C4-2B (cell line): ENCODE results near the gene TRAPPC2B.

Experiments
- H3K27ac ChIP-seq: fragments of 450-650 bp; 2 replicates; pipeline ENCODE4 v1.5.1; 2017
- CTCF ChIP-seq: fragments of 450-650 bp; conservative IDR thresholded peaks from 2 replicates; pipeline ENCODE4 v1.5.1; 2017; ENCODE audit warnings: mild to moderate bottlenecking
- ZFX ChIP-seq: fragments of 450-650 bp; IDR thresholded peaks from 2 replicates; pipeline ENCODE4 v1.6.1; 2017

TRAPPC2B gene

GRCh38 chr19:57389730-57390598 lies 26.6 kb downstream of the TRAPPC2B start, which contains the start of gene ZNF548:
ZNF548 (plus strand) TSS chr19:57389854; CDS start chr19:57390100, 246 bp downstream.
- H3K27ac ChIP-seq, result peak within 1 kb of the TSS; percentile 80

GRCh38 chr19:57395710-57396109 lies 32.4 kb downstream of the TRAPPC2B start:
- no peak overlapping the region for H3K27ac ChIP-seq
- TF ChIP-seq CTCF, result no peak
- no peak for TF ChIP-seq ZFX

More at GRCh38 chr19:57389730-57390598, 26.6 kb downstream of the TRAPPC2B start, which contains the start of gene ZNF548:
- TF ChIP-seq CTCF, result no peak; the same call in 1 of the 2 replicates
- TF ChIP-seq ZFX, result peak; percentile 45

GRCh38 chr19:57398868-57399267 lies 35.5 kb downstream of the TRAPPC2B start:
- no peak overlapping the region for H3K27ac ChIP-seq
- TF ChIP-seq ZFX (no peak), CTCF (no peak)

GRCh38 chr19:57403737-57404563 lies 40.6 kb downstream of the TRAPPC2B start:
- H3K27ac ChIP-seq, result no peak overlapping the region
- no peak for TF ChIP-seq ZFX
- TF ChIP-seq CTCF, result no peak

- TF ChIP-seq ZFX (no peak), CTCF (peak; percentile 81)
- H3K27ac ChIP-seq, result no peak overlapping the region
Measured at GRCh38 chr19:57406516-57407123, 43.3 kb downstream of the TRAPPC2B start.

GRCh38 chr19:57410877-57411671 lies 47.7 kb downstream of the TRAPPC2B start, which contains the start of gene ZNF17:
ZNF17 (plus strand) TSS chr19:57411161; CDS start chr19:57413616, 2,455 bp downstream.
- H3K27ac ChIP-seq, result peak within 1 kb of the TSS; percentile 66
- TF ChIP-seq CTCF (no peak), ZFX (no peak)
